ELF-1 (cell line): ENCODE data around the gene CYSLTR2.
"Not testable (repeated sequence)": the region's sequence is repeated elsewhere in the genome, so short reads cannot be mapped to it uniquely, and the experiment has no call there.

Experiments
- DNase-seq: peaks from one replicate; pipeline ENCODE4 v3.0.0-alpha.2; 2016; ENCODE audit warnings: low read depth, low spot score

Gene CYSLTR2

GRCh38 chr13:48644951-48645350 lies 8.8 kb upstream of the CYSLTR2 start:
- DNase-seq, result no peak

- no peak for DNase-seq
Measured at GRCh38 chr13:48645845-48646244, 7.9 kb upstream of the CYSLTR2 start.

- no peak for DNase-seq
Measured at GRCh38 chr13:48646791-48647190, 6.9 kb upstream of the CYSLTR2 start.

- DNase-seq, result no peak
Measured at GRCh38 chr13:48647625-48648024, 6.1 kb upstream of the CYSLTR2 start.

- no peak for DNase-seq
Measured at GRCh38 chr13:48648446-48648845, 5.3 kb upstream of the CYSLTR2 start.

- no peak for DNase-seq
Measured at GRCh38 chr13:48652851-48653471, 768 bp upstream of the CYSLTR2 start.

GRCh38 chr13:48654511-48654910 lies 782 bp downstream of the CYSLTR2 start:
- no peak for DNase-seq

GRCh38 chr13:48655291-48655690 lies 1.6 kb downstream of the CYSLTR2 start:
- DNase-seq, result no peak

- DNase-seq, result no peak
Measured at GRCh38 chr13:48656608-48657007, 2.9 kb downstream of the CYSLTR2 start.

GRCh38 chr13:48660361-48661076 lies 6.8 kb downstream of the CYSLTR2 start:
- peak; percentile 8 for DNase-seq

- peak; percentile 31 for DNase-seq
Measured at GRCh38 chr13:48661107-48661506, 7.4 kb downstream of the CYSLTR2 start.

GRCh38 chr13:48662226-48662625 lies 8.5 kb downstream of the CYSLTR2 start:
- no peak for DNase-seq

GRCh38 chr13:48667136-48667535 lies 13.4 kb downstream of the CYSLTR2 start:
- no peak for DNase-seq

GRCh38 chr13:48671421-48671820 lies 17.7 kb downstream of the CYSLTR2 start:
- DNase-seq, result not testable (repeated sequence)

- no peak for DNase-seq
Measured at GRCh38 chr13:48675247-48675646, 21.5 kb downstream of the CYSLTR2 start.

GRCh38 chr13:48678316-48678715 lies 24.6 kb downstream of the CYSLTR2 start:
- DNase-seq, result peak; percentile 47

- no peak for DNase-seq
Measured at GRCh38 chr13:48679941-48680680, 26.4 kb downstream of the CYSLTR2 start.

- DNase-seq, result no peak
Measured at GRCh38 chr13:48680756-48681392, 27.1 kb downstream of the CYSLTR2 start.

- no peak for DNase-seq
Measured at GRCh38 chr13:48681905-48682304, 28.2 kb downstream of the CYSLTR2 start.

GRCh38 chr13:48682436-48682835 lies 28.7 kb downstream of the CYSLTR2 start:
- DNase-seq, result no peak

- DNase-seq, result no peak
Measured at GRCh38 chr13:48686636-48687210, 33.0 kb downstream of the CYSLTR2 start.

- no peak for DNase-seq
Measured at GRCh38 chr13:48687249-48687648, 33.5 kb downstream of the CYSLTR2 start.
